ENCODE data around the gene NOLC1. TPM values are rescaled to one million over a fixed set of nuclear protein-coding genes. Genes with fewer than 3 reads are reported as not detected.
A peak's percentile ranks its signal among the peaks of the same experiment; 100 is the strongest.

The NOLC1 gene
- total RNA-seq, 3 donors from 2014 or later, result 40.5 to 82.8 (median 65.5) TPM

GRCh38 chr10:102114861-102115618 lies 37.1 kb upstream of the NOLC1 start:
- H3K36me3 ChIP-seq, result peaks cover 12% of the 10 kb centered on the region
- no peaks in the 10 kb centered on the region for H3K9me3 ChIP-seq
- no peaks in the 10 kb centered on the region for H3K27me3 ChIP-seq
- H3K27ac ChIP-seq, result peak overlapping the region; percentile 98 to 100
- intact Hi-C loops (cut with DNase I; ENCODE audit: low total_unique reads), result no loop called here
- TF ChIP-seq CTCF (IDR thresholded peaks at IDR 0.05) (no peak), POLR2A (IDR thresholded peaks at IDR 0.05) (peak; percentile 23), POLR2AphosphoS5 (IDR thresholded peaks at IDR 0.05) (peak; percentile 33 to 68 (median 38))
- H3K4me3 ChIP-seq, result peak overlapping the region; percentile 68 to 96 (median 74)
- peaks cover 27 to 49% of the 10 kb centered on the region in 2 donors for H3K4me1 ChIP-seq
- peak; percentile 91 to 92 for DNase-seq (ENCODE audit: low spot score in 2 of 2)

- intact Hi-C loops (cut with DNase I; ENCODE audit: low total_unique reads), result no loop called here
- Histone ChIP-seq H3K36me3 (peaks cover 5% of the 10 kb centered on the region), H3K4me1 (peaks cover 27 to 49% of the 10 kb centered on the region in 2 donors), H3K27ac (peak overlapping the region; percentile 98 to 100), H3K4me3 (peak overlapping the region in 2 of 3 donors; percentile 74 to 96), H3K27me3 (no peaks in the 10 kb centered on the region), H3K9me3 (no peaks in the 10 kb centered on the region)
- DNase-seq (ENCODE audit: low spot score in 2 of 2), result no peak
- TF ChIP-seq POLR2A (IDR thresholded peaks at IDR 0.05) (no peak), CTCF (IDR thresholded peaks at IDR 0.05) (no peak), POLR2AphosphoS5 (IDR thresholded peaks at IDR 0.05) (no peak)
Observed at GRCh38 chr10:102115775-102116174, 36.4 kb upstream of the NOLC1 start.

- DNase-seq (ENCODE audit: low spot score in 2 of 2), result no peak
- no peaks in the 10 kb centered on the region for H3K36me3 ChIP-seq
- H3K9me3 ChIP-seq, result no peaks in the 10 kb centered on the region
- TF ChIP-seq POLR2A (IDR thresholded peaks at IDR 0.05), result no peak
- TF ChIP-seq POLR2AphosphoS5 (IDR thresholded peaks at IDR 0.05), result no peak
- TF ChIP-seq CTCF (IDR thresholded peaks at IDR 0.05), result no peak
- H3K27me3 ChIP-seq, result no peaks in the 10 kb centered on the region
- intact Hi-C loops (cut with DNase I; ENCODE audit: low total_unique reads), result no loop called here
- H3K4me1 ChIP-seq, result peaks cover 27 to 49% of the 10 kb centered on the region in 2 donors
- H3K4me3 ChIP-seq, result peak overlapping the region in 2 of 3 donors; percentile 3 to 96
- peak overlapping the region; percentile 98 to 100 for H3K27ac ChIP-seq
Observed at GRCh38 chr10:102116656-102117055, 35.5 kb upstream of the NOLC1 start.

- Histone ChIP-seq H3K9me3 (no peaks in the 10 kb centered on the region), H3K4me3 (peak overlapping the region; percentile 14 to 96 (median 87)), H3K27ac (peak overlapping the region; percentile 98 to 100), H3K36me3 (no peaks in the 10 kb centered on the region), H3K27me3 (no peaks in the 10 kb centered on the region), H3K4me1 (peaks cover 27 to 49% of the 10 kb centered on the region in 2 donors)
- peak; percentile 72 to 89 for DNase-seq (ENCODE audit: low spot score in 2 of 2)
- intact Hi-C loops (cut with DNase I; ENCODE audit: low total_unique reads), result no loop called here
- TF ChIP-seq CTCF (IDR thresholded peaks at IDR 0.05) (peak in 1 of 3 donors; percentile 15), POLR2A (IDR thresholded peaks at IDR 0.05) (no peak), POLR2AphosphoS5 (IDR thresholded peaks at IDR 0.05) (peak; percentile 36 to 56 (median 48))
Observed at GRCh38 chr10:102117391-102118159, 34.6 kb upstream of the NOLC1 start.

Data from breast epithelium (tissue), 4 donors.